GM23338 (cell line): Measurements from ENCODE around the gene NEURL1. TPM values are rescaled to one million over a fixed set of nuclear protein-coding genes. Genes with fewer than 3 reads are reported as not detected.
A peak's percentile ranks its signal among the peaks of the same experiment; 100 is the strongest.

Experiments
- ATAC-seq: fragments of 200-7000 bp; cut with Tn5 transposase; 3 replicates; pipeline ENCODE4 v1.9.1; 2020
- DNase-seq: peaks from one replicate; pipeline ENCODE4 v3.0.0-alpha.2; 2015; ENCODE audit warnings: low spot score
- H2AFZ ChIP-seq: fragments of 200-600 bp; sonication (generic); 2 replicates; pipeline ENCODE4 v1.8.0; 2016; ENCODE audit warnings: antibody characterized with exemption, mild to moderate bottlenecking, moderate library complexity
- H3F3A ChIP-seq: fragments of 200-600 bp; sonication (generic); replicated peaks from 2 replicates; pipeline ENCODE4 v1.8.0; 2017; ENCODE audit warnings: antibody characterized with exemption, mixed run types, low read depth
- H3K27ac ChIP-seq: fragments of 200-600 bp; sonication (generic); 2 replicates; pipeline ENCODE4 v1.6.1; 2016; ENCODE audit warnings: low read depth
- H3K27me3 ChIP-seq: fragments of 200-600 bp; sonication (generic); 2 replicates; pipeline ENCODE4 v1.8.0; 2016; ENCODE audit warnings: mild to moderate bottlenecking, mixed run types, moderate library complexity; ENCODE audit not compliant: insufficient read depth
- H3K36me3 ChIP-seq: fragments of 200-600 bp; sonication (generic); 2 replicates; pipeline ENCODE4 v1.8.0; 2016; ENCODE audit warnings: mild to moderate bottlenecking; ENCODE audit not compliant: insufficient read depth
- H3K4me1 ChIP-seq: fragments of 200-600 bp; sonication (generic); 2 replicates; pipeline ENCODE4 v1.8.0; 2016; ENCODE audit warnings: mild to moderate bottlenecking, moderate library complexity; ENCODE audit not compliant: insufficient read depth
- H3K4me2 ChIP-seq: fragments of 200-600 bp; sonication (generic); 2 replicates; pipeline ENCODE4 v1.7.1; 2017; ENCODE audit warnings: mixed run types
- H3K4me3 ChIP-seq: fragments of 200-600 bp; sonication (generic); 2 replicates; pipeline ENCODE4 v1.6.1; 2016; ENCODE audit warnings: mixed run types
- H3K79me2 ChIP-seq: fragments of 200-600 bp; sonication (generic); replicated peaks from 2 replicates; pipeline ENCODE4 v1.8.0; 2017; ENCODE audit warnings: mild to moderate bottlenecking; ENCODE audit not compliant: insufficient read depth
- H3K9me2 ChIP-seq: fragments of 200-600 bp; sonication (generic); 2 replicates; pipeline ENCODE4 v1.8.0; 2017; ENCODE audit not compliant: insufficient read depth
- H4K20me1 ChIP-seq: fragments of 200-600 bp; sonication (generic); replicated peaks from 2 replicates; pipeline ENCODE4 v1.8.0; 2017; ENCODE audit warnings: mild to moderate bottlenecking; ENCODE audit not compliant: insufficient read depth
- H3K27ac Mint-ChIP-seq: 2 replicates; pipeline ENCODE4 v1.8.0; 2020; ENCODE audit warnings: inconsistent platforms, mild to moderate bottlenecking, moderate library complexity, mixed read lengths
- H3K27me3 Mint-ChIP-seq: 3 replicates; pipeline ENCODE4 v1.8.0; 2022; ENCODE audit warnings: low read depth, mild to moderate bottlenecking, moderate library complexity, mixed read lengths, inconsistent platforms; ENCODE audit not compliant: insufficient read depth, poor library complexity
- H3K36me3 Mint-ChIP-seq: 3 replicates; pipeline ENCODE4 v1.8.0; 2021; ENCODE audit warnings: low read depth, mild to moderate bottlenecking, inconsistent platforms, moderate library complexity, mixed read lengths
- H3K4me1 Mint-ChIP-seq: 3 replicates; pipeline ENCODE4 v1.8.0; 2020; ENCODE audit warnings: mild to moderate bottlenecking, inconsistent platforms, mixed read lengths
- H3K4me3 Mint-ChIP-seq: 3 replicates; pipeline ENCODE4 v1.8.0; 2021; ENCODE audit warnings: moderate library complexity, mild to moderate bottlenecking, inconsistent platforms, mixed read lengths
- H3K9me3 Mint-ChIP-seq: 3 replicates; pipeline ENCODE4 v1.8.0; 2020; ENCODE audit warnings: moderate library complexity, mild to moderate bottlenecking, inconsistent platforms, mixed read lengths
- POLR2AphosphoS5 ChIP-seq: IDR thresholded peaks from 2 replicates; pipeline ENCODE4 v1.6.1; 2016; ENCODE audit warnings: antibody characterized with exemption, low read depth
- polyA plus RNA-seq: library from polyadenylated mRNA; unstranded; fragments of >200 nt; fragmentation: Nextera tagmentation; extraction: Ambion mirVana; gene quantifications from 2 replicates; pipeline ENCODE4 v1.2.1, GENCODE V29; 2016
- total RNA-seq: library from RNA; depleted of rRNA; stranded (reverse); fragments of >200 nt; shearing (Covaris generic); gene quantifications from 2 replicates; pipeline ENCODE4 v1.2.3, GENCODE V29; 2014
- TF ChIP-seq, protein P1 (sequence below): fragments of 250-450 bp; sonication (Bioruptor Pico); IDR thresholded peaks from 2 replicates; pipeline ENCODE4 v1.5.0; 2020; ENCODE audit warnings: mild to moderate bottlenecking, moderate library complexity
- TF ChIP-seq, protein P2 (sequence below), 2 experiments: fragments of 200-600 bp in 1 of 2; sonication (generic) in 1 of 2; conservative IDR thresholded peaks; 2 replicates each; pipeline versions ENCODE4 v1.5.1 to v1.6.1; 2016 to 2017; ENCODE audit warnings: antibody characterized with exemption in 2 of 2, low read depth in 2 of 2, mild to moderate bottlenecking in 2 of 2, moderate library complexity in 1 of 2

NEURL1 gene
- total and polyA plus RNA-seq, 2 experiments from 2014 or later = 0.82 to 1.1 TPM

DNA sequence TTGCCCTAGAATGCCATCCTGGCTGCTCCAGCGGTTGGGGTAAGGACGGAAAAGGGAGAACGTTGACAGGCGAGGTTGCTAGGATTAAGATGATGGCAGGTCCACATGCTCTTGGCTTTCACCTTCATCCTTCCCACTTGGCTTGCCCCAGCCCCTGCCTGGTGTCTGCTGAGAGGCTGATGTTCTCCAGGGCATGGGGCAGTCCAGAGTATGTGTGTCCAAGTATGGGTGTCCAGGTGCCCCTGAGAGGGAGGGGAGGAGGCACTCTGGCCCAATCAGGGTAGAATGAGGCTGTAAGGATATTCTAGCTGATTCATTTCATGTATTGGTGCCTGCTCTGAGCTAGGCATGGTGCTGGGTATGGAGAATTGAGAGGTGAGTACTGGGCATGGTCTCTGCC, 12.6 kb downstream of the NEURL1 start:
- DNase-seq = no peak
- Histone ChIP-seq H2AFZ (no peak overlapping the region), H3K79me2 (no peaks in the 10 kb centered on the region), H3K9me2 (no peaks in the 10 kb centered on the region), H3K4me1 (no peaks in the 10 kb centered on the region), H4K20me1 (no peaks in the 10 kb centered on the region), H3K36me3 (no peaks in the 10 kb centered on the region), H3K27ac (no peak overlapping the region), H3K4me2 (no peak overlapping the region), H3K27me3 (no peaks in the 10 kb centered on the region), H3F3A (no peaks in the 10 kb centered on the region), H3K4me3 (no peak overlapping the region)
- no peak for ATAC-seq
- H3K36me3 Mint-ChIP-seq = no peaks in the 10 kb centered on the region
- TF ChIP-seq POLR2AphosphoS5 = no peak
- TF ChIP-seq, protein P1, sequence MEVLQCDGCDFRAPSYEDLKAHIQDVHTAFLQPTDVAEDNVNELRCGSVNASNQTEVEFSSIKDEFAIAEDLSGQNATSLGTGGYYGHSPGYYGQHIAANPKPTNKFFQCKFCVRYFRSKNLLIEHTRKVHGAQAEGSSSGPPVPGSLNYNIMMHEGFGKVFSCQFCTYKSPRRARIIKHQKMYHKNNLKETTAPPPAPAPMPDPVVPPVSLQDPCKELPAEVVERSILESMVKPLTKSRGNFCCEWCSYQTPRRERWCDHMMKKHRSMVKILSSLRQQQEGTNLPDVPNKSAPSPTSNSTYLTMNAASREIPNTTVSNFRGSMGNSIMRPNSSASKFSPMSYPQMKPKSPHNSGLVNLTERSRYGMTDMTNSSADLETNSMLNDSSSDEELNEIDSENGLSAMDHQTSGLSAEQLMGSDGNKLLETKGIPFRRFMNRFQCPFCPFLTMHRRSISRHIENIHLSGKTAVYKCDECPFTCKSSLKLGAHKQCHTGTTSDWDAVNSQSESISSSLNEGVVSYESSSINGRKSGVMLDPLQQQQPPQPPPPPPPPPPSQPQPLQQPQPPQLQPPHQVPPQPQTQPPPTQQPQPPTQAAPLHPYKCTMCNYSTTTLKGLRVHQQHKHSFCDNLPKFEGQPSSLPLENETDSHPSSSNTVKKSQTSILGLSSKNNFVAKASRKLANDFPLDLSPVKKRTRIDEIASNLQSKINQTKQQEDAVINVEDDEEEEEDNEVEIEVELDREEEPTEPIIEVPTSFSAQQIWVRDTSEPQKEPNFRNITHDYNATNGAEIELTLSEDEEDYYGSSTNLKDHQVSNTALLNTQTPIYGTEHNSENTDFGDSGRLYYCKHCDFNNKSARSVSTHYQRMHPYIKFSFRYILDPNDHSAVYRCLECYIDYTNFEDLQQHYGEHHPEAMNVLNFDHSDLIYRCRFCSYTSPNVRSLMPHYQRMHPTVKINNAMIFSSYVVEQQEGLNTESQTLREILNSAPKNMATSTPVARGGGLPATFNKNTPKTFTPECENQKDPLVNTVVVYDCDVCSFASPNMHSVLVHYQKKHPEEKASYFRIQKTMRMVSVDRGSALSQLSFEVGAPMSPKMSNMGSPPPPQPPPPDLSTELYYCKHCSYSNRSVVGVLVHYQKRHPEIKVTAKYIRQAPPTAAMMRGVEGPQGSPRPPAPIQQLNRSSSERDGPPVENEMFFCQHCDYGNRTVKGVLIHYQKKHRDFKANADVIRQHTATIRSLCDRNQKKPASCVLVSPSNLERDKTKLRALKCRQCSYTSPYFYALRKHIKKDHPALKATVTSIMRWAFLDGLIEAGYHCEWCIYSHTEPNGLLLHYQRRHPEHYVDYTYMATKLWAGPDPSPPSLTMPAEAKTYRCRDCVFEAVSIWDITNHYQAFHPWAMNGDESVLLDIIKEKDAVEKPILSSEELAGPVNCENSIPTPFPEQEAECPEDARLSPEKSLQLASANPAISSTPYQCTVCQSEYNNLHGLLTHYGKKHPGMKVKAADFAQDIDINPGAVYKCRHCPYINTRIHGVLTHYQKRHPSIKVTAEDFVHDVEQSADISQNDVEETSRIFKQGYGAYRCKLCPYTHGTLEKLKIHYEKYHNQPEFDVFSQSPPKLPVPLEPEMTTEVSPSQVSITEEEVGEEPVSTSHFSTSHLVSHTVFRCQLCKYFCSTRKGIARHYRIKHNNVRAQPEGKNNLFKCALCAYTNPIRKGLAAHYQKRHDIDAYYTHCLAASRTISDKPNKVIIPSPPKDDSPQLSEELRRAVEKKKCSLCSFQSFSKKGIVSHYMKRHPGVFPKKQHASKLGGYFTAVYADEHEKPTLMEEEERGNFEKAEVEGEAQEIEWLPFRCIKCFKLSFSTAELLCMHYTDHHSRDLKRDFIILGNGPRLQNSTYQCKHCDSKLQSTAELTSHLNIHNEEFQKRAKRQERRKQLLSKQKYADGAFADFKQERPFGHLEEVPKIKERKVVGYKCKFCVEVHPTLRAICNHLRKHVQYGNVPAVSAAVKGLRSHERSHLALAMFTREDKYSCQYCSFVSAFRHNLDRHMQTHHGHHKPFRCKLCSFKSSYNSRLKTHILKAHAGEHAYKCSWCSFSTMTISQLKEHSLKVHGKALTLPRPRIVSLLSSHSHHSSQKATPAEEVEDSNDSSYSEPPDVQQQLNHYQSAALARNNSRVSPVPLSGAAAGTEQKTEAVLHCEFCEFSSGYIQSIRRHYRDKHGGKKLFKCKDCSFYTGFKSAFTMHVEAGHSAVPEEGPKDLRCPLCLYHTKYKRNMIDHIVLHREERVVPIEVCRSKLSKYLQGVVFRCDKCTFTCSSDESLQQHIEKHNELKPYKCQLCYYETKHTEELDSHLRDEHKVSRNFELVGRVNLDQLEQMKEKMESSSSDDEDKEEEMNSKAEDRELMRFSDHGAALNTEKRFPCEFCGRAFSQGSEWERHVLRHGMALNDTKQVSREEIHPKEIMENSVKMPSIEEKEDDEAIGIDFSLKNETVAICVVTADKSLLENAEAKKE (CRISPR knock-in tag) = no peak
- H3K4me3 Mint-ChIP-seq = no peak overlapping the region
- peaks cover 2% of the 10 kb centered on the region for H3K27me3 Mint-ChIP-seq
- peaks cover 8% of the 10 kb centered on the region; the same call in 1 of the 3 replicates for H3K4me1 Mint-ChIP-seq
- no peak overlapping the region for H3K27ac Mint-ChIP-seq
- H3K9me3 Mint-ChIP-seq = no peaks in the 10 kb centered on the region

- no peaks in the 10 kb centered on the region for H3F3A ChIP-seq
- 0 out of 2 replicates have a peak overlapping the region, but pooled peaks have one; percentile 38 for H2AFZ ChIP-seq
- H3K4me1 ChIP-seq = no peaks in the 10 kb centered on the region
- ATAC-seq (peak; percentile 42; the same call in 2 of the 3 replicates), DNase-seq (no peak)
- H3K9me2 ChIP-seq = no peaks in the 10 kb centered on the region
- no peaks in the 10 kb centered on the region for H3K36me3 ChIP-seq
- no peaks in the 10 kb centered on the region for H3K27me3 ChIP-seq
- no peaks in the 10 kb centered on the region for H3K36me3 Mint-ChIP-seq
- no peak overlapping the region for H3K4me3 Mint-ChIP-seq
- H3K27ac Mint-ChIP-seq = no peak overlapping the region
- H4K20me1 ChIP-seq = no peaks in the 10 kb centered on the region
- H3K9me3 Mint-ChIP-seq = no peaks in the 10 kb centered on the region
- H3K27me3 Mint-ChIP-seq = peaks cover 2% of the 10 kb centered on the region
- no peaks in the 10 kb centered on the region for H3K79me2 ChIP-seq
- H3K4me3 ChIP-seq = no peak overlapping the region
- H3K27ac ChIP-seq = no peak overlapping the region
- H3K4me1 Mint-ChIP-seq = peaks cover 8% of the 10 kb centered on the region; the same call in 1 of the 3 replicates
- H3K4me2 ChIP-seq = no peak overlapping the region
- TF ChIP-seq, protein P2, sequence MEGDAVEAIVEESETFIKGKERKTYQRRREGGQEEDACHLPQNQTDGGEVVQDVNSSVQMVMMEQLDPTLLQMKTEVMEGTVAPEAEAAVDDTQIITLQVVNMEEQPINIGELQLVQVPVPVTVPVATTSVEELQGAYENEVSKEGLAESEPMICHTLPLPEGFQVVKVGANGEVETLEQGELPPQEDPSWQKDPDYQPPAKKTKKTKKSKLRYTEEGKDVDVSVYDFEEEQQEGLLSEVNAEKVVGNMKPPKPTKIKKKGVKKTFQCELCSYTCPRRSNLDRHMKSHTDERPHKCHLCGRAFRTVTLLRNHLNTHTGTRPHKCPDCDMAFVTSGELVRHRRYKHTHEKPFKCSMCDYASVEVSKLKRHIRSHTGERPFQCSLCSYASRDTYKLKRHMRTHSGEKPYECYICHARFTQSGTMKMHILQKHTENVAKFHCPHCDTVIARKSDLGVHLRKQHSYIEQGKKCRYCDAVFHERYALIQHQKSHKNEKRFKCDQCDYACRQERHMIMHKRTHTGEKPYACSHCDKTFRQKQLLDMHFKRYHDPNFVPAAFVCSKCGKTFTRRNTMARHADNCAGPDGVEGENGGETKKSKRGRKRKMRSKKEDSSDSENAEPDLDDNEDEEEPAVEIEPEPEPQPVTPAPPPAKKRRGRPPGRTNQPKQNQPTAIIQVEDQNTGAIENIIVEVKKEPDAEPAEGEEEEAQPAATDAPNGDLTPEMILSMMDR (conservative IDR thresholded peaks at IDR 0.05; ENCODE audit: low read depth in 2 of 2) = peak in 1 of 2 experiments; percentile 45; a peak in 2 of 4 replicates
These were observed 14.0 kb downstream of the NEURL1 start for GRCh38 chr10:103507235-103508191.
